ENCODE data around the gene SORCS1.

DNA sequence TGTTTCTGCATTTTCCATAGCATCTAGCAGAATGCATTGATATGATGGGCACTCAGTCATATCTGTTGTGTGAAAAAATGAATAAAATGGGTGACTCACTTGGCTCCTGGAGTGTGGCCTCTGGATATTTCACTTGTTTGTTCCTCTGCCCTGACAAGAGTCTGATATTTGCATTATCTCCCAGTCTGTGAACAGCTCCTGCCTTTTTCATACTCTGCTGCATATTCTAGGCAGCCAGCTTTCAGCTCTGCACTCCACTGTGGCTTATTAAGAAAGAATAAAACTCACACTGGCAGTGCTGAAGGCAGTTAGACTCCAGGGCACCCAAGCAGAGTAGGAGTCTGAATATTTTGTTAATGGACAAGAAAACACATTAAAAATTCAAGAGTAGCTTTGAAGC lies 623.9 kb downstream of the SORCS1 start:
- TF ChIP-seq EZH2 (IDR thresholded peaks at IDR 0.05; ENCODE audit: insufficient read depth, poor library complexity, severe bottlenecking), result no peak
- TF ChIP-seq EZH2phosphoT487 (IDR thresholded peaks at IDR 0.05; ENCODE audit: insufficient read depth, low read depth), result no peak

Data from GM23248 (cell line).